Testis (tissue), 2 donors: ENCODE results near the gene U2AF2.

Experiments used
- CTCF ChIP-seq, 3 experiments: fragments of 450-650 bp in 2 of 3; fragments of 200-600 bp in 1 of 3; sonication (generic) in 1 of 3; IDR thresholded peaks; one replicate each; pipeline ENCODE4 v1.5.1; 2016 to 2019; ENCODE audit warnings: antibody characterized with exemption in 3 of 3, mild to moderate bottlenecking in 2 of 3, moderate library complexity in 1 of 3
- POLR2A ChIP-seq: fragments of 450-650 bp; IDR thresholded peaks from one replicate; pipeline ENCODE4 v1.6.1; 2017; ENCODE audit warnings: antibody characterized with exemption, mild to moderate bottlenecking, moderate library complexity

- TF ChIP-seq CTCF (IDR thresholded peaks at IDR 0.05) = no peak
- no peak for TF ChIP-seq POLR2A
These were observed 38.6 kb downstream of the U2AF2 start for GRCh38 chr19:55693336-55693974.
